Fibroblast of lung (primary cell): Measurements from ENCODE around the gene DNAH17.

Experiments
- EZH2 ChIP-seq: IDR thresholded peaks from 2 replicates; pipeline ENCODE4 v1.5.1; 2012; ENCODE audit warnings: low read length, control low read depth, mild to moderate bottlenecking; ENCODE audit errors: missing control alignments
- TF ChIP-seq, protein P1 (sequence below), 2 donors: IDR thresholded peaks in 1 of 2; conservative IDR thresholded peaks in 1 of 2; 1 replicate in 1 of 2; 2 replicates in 1 of 2; pipeline ENCODE4 v1.5.1; 2011 to 2012; ENCODE audit warnings: low read length in 2 of 2, control low read depth in 1 of 2, inconsistent platforms in 1 of 2, low read depth in 1 of 2, mild to moderate bottlenecking in 1 of 2

DNA sequence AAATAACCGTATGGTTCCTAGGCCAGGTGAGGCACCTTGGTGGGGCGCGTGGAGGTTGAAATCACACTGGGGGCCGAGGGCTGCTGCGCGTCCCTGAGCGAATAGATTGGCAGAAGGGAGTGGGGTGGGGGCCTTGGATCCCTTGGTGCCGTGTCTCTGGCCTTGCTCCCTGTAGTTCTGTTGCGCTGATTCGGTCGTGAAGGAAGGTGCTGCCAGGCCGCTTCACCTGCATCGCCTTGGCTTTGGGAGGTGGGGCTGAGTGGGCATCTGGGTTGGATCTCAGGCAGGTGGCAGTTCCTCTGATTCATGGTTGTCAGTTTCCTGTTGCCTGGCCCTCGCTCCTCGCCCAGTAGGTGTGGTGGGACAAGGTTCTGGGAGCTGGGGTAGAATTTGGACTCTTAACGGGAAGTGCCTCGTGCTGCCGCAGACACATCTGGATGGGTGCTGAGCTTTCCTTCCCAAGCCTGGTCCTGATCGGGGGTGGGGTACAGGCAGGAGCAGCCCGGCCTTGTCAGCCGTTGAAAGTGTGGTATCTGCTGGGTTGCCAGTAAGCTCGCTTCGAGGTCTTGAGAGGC, 168.6 kb downstream of the DNAH17 start:
- TF ChIP-seq, protein P1, sequence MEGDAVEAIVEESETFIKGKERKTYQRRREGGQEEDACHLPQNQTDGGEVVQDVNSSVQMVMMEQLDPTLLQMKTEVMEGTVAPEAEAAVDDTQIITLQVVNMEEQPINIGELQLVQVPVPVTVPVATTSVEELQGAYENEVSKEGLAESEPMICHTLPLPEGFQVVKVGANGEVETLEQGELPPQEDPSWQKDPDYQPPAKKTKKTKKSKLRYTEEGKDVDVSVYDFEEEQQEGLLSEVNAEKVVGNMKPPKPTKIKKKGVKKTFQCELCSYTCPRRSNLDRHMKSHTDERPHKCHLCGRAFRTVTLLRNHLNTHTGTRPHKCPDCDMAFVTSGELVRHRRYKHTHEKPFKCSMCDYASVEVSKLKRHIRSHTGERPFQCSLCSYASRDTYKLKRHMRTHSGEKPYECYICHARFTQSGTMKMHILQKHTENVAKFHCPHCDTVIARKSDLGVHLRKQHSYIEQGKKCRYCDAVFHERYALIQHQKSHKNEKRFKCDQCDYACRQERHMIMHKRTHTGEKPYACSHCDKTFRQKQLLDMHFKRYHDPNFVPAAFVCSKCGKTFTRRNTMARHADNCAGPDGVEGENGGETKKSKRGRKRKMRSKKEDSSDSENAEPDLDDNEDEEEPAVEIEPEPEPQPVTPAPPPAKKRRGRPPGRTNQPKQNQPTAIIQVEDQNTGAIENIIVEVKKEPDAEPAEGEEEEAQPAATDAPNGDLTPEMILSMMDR (conservative IDR thresholded peaks at IDR 0.05 in 1 of 2, IDR thresholded peaks at IDR 0.05 in 1 of 2; ENCODE audit: low read depth in 1 of 2, low read length in 2 of 2), result no peak
- no peak for TF ChIP-seq EZH2
